GM06990 (cell line): ENCODE measurements around the gene CCL4.

Source experiments
- DNase-seq: peaks from one replicate; pipeline ENCODE4 v3.0.0-alpha.2; 2011; ENCODE audit not compliant: insufficient read length; ENCODE audit errors: extremely low read depth
- H3K27me3 ChIP-seq: replicated peaks from 2 replicates; pipeline ENCODE4 v1.6.0; 2011; ENCODE audit warnings: low read length; ENCODE audit not compliant: control insufficient read depth, insufficient read depth
- H3K36me3 ChIP-seq: 2 replicates; pipeline ENCODE4 v1.5.1; 2011; ENCODE audit warnings: low read length; ENCODE audit not compliant: control insufficient read depth, insufficient read depth
- H3K4me3 ChIP-seq: replicated peaks from 2 replicates; pipeline ENCODE4 v1.5.1; 2011; ENCODE audit warnings: low read depth, mild to moderate bottlenecking, control low read depth, low read length
- TF ChIP-seq, protein P1 (sequence below): IDR thresholded peaks from 2 replicates; pipeline ENCODE4 v1.5.1; 2011; ENCODE audit warnings: low read length, control low read depth, mild to moderate bottlenecking, inconsistent platforms; ENCODE audit not compliant: insufficient read depth, poor library complexity, severe bottlenecking

Gene CCL4

DNA sequence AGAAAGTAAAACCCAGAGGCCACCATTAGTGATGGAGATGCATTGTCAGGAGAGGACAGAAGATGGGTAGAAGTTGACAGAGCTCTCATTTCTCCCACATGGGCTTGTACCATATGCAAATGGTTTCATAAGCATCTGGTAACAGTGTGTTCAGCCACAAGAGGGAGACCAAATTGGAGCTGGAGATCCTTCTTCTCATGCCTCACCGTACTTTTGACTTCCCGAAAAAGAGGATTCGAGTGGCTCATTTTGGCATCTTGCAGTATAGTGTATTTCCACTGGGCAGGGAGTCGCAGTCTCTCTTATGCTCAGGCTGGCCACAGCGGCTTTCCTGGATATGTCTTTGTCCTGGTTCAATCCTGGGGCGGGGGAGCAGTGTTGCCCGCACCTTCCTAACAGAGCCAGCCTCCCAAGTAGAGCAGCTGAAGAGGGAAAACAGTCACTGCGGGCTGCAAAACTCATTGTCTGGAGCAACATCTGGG lies 49.1 kb downstream of the CCL4 start:
- no peak for DNase-seq
- Histone ChIP-seq H3K36me3 (no peaks in the 10 kb centered on the region), H3K27me3 (no peaks in the 10 kb centered on the region), H3K4me3 (no peak overlapping the region)
- TF ChIP-seq, protein P1, sequence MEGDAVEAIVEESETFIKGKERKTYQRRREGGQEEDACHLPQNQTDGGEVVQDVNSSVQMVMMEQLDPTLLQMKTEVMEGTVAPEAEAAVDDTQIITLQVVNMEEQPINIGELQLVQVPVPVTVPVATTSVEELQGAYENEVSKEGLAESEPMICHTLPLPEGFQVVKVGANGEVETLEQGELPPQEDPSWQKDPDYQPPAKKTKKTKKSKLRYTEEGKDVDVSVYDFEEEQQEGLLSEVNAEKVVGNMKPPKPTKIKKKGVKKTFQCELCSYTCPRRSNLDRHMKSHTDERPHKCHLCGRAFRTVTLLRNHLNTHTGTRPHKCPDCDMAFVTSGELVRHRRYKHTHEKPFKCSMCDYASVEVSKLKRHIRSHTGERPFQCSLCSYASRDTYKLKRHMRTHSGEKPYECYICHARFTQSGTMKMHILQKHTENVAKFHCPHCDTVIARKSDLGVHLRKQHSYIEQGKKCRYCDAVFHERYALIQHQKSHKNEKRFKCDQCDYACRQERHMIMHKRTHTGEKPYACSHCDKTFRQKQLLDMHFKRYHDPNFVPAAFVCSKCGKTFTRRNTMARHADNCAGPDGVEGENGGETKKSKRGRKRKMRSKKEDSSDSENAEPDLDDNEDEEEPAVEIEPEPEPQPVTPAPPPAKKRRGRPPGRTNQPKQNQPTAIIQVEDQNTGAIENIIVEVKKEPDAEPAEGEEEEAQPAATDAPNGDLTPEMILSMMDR: no peak

DNA sequence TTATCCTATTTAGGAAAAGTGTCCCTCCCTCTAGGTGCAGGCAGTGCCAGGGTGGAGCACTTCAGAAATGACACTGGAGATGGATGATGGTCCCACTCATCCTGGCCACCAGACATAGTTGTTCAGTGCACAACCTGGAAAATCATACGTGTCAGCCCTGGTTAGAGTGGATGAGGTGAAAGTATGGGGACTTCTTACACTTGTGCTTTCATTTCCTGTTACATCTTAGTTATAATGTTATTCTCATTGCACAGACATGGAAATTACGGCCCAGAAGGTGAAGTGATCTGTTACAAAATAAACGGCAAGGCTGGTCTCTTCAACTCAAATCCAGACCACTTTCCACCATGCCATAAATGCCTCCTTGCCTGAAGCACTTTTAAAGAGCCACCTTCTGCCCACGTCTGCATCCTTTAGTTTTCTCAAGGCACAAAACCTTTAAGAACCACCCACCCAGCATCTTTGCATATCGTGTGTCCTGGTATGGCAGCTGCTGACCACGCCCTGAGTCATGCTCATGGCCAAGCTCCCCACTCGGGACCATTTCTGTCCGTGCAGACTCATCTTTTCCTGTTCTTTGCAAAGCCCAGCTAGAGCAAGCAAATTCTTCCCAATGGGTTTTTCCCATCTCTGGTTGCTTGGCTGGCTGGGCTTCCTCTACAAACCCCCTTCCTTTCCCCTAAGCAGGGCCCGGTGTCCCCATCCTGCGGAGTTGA lies 50.4 kb downstream of the CCL4 start:
- TF ChIP-seq, protein P1: no peak
- Histone ChIP-seq H3K27me3 (no peaks in the 10 kb centered on the region), H3K4me3 (no peak overlapping the region), H3K36me3 (no peaks in the 10 kb centered on the region)
- DNase-seq: peak; percentile 22
